ENCODE results near the gene UBXN2A. TPM values are rescaled to one million over a fixed set of nuclear protein-coding genes. Genes with fewer than 3 reads are reported as not detected.
A peak's percentile ranks its signal among the peaks of the same experiment; 100 is the strongest.
"Not testable (repeated sequence)": the region's sequence is repeated elsewhere in the genome, so short reads cannot be mapped to it uniquely, and the experiment has no call there.

Gene UBXN2A
- total RNA-seq, 1 donor from 2014 or later, result 19.0 TPM

GRCh38 chr2:23943666-23944065 lies 3.4 kb downstream of the UBXN2A start:
- Mint-ChIP-seq H3K4me3 (ENCODE audit: unreplicated experiment) (no peak overlapping the region), H3K27ac (ENCODE audit: unreplicated experiment) (no peak overlapping the region), H3K4me1 (ENCODE audit: low read depth) (peaks cover 40% of the 10 kb centered on the region), H3K36me3 (ENCODE audit: low read depth) (peaks cover 1% of the 10 kb centered on the region), H3K27me3 (ENCODE audit: low read depth) (no peaks in the 10 kb centered on the region), H3K9me3 (ENCODE audit: low read depth) (no peaks in the 10 kb centered on the region)
- no peak for TF ChIP-seq CTCF (IDR thresholded peaks at IDR 0.05)
- DNase-seq (ENCODE audit: low spot score), result no peak

GRCh38 chr2:23944527-23944926 lies 4.3 kb downstream of the UBXN2A start:
- TF ChIP-seq CTCF (IDR thresholded peaks at IDR 0.05), result no peak
- Mint-ChIP-seq H3K27ac (ENCODE audit: unreplicated experiment) (peak overlapping the region; percentile 84), H3K36me3 (ENCODE audit: low read depth) (peaks cover 1% of the 10 kb centered on the region), H3K4me1 (ENCODE audit: low read depth) (peaks cover 32% of the 10 kb centered on the region), H3K4me3 (ENCODE audit: unreplicated experiment) (no peak overlapping the region), H3K27me3 (ENCODE audit: low read depth) (no peaks in the 10 kb centered on the region), H3K9me3 (ENCODE audit: low read depth) (no peaks in the 10 kb centered on the region)
- DNase-seq (ENCODE audit: low spot score), result no peak

GRCh38 chr2:23944976-23945375 lies 4.7 kb downstream of the UBXN2A start:
- H3K27me3 Mint-ChIP-seq (ENCODE audit: low read depth), result no peaks in the 10 kb centered on the region
- H3K27ac Mint-ChIP-seq (ENCODE audit: unreplicated experiment), result no peak overlapping the region
- H3K9me3 Mint-ChIP-seq (ENCODE audit: low read depth), result no peaks in the 10 kb centered on the region
- no peak overlapping the region for H3K4me3 Mint-ChIP-seq (ENCODE audit: unreplicated experiment)
- peaks cover 30% of the 10 kb centered on the region for H3K4me1 Mint-ChIP-seq (ENCODE audit: low read depth)
- TF ChIP-seq CTCF (IDR thresholded peaks at IDR 0.05), result no peak
- H3K36me3 Mint-ChIP-seq (ENCODE audit: low read depth), result peaks cover 1% of the 10 kb centered on the region
- DNase-seq (ENCODE audit: low spot score), result no peak

- Mint-ChIP-seq H3K27ac (ENCODE audit: unreplicated experiment) (no peak overlapping the region), H3K9me3 (ENCODE audit: low read depth) (no peaks in the 10 kb centered on the region), H3K4me3 (ENCODE audit: unreplicated experiment) (no peak overlapping the region), H3K4me1 (ENCODE audit: low read depth) (peaks cover 22% of the 10 kb centered on the region), H3K36me3 (ENCODE audit: low read depth) (no peaks in the 10 kb centered on the region), H3K27me3 (ENCODE audit: low read depth) (no peaks in the 10 kb centered on the region)
- no peak for DNase-seq (ENCODE audit: low spot score)
- TF ChIP-seq CTCF (IDR thresholded peaks at IDR 0.05), result no peak
Observed at GRCh38 chr2:23947350-23947749, 7.1 kb downstream of the UBXN2A start.

GRCh38 chr2:23952558-23952957 lies 12.3 kb downstream of the UBXN2A start:
- not testable (repeated sequence) for H3K36me3 Mint-ChIP-seq (ENCODE audit: low read depth); H3K4me1 Mint-ChIP-seq (ENCODE audit: low read depth); H3K9me3 Mint-ChIP-seq (ENCODE audit: low read depth); H3K27me3 Mint-ChIP-seq (ENCODE audit: low read depth); H3K4me3 Mint-ChIP-seq (ENCODE audit: unreplicated experiment); H3K27ac Mint-ChIP-seq (ENCODE audit: unreplicated experiment); DNase-seq (ENCODE audit: low spot score)

- Mint-ChIP-seq H3K4me3 (ENCODE audit: unreplicated experiment) (no peak overlapping the region), H3K4me1 (ENCODE audit: low read depth) (peaks cover 5% of the 10 kb centered on the region), H3K27me3 (ENCODE audit: low read depth) (no peaks in the 10 kb centered on the region), H3K27ac (ENCODE audit: unreplicated experiment) (no peak overlapping the region), H3K9me3 (ENCODE audit: low read depth) (no peaks in the 10 kb centered on the region), H3K36me3 (ENCODE audit: low read depth) (no peaks in the 10 kb centered on the region)
- DNase-seq (ENCODE audit: low spot score), result no peak
- no peak for TF ChIP-seq CTCF (IDR thresholded peaks at IDR 0.05)
Observed at GRCh38 chr2:23953625-23954024, 13.4 kb downstream of the UBXN2A start.
